ENCODE results near the gene CARHSP1.

- TF ChIP-seq EZH2phosphoT487 (IDR thresholded peaks at IDR 0.05; ENCODE audit: insufficient read depth, low read depth) (no peak), EZH2 (IDR thresholded peaks at IDR 0.05; ENCODE audit: insufficient read depth, poor library complexity, severe bottlenecking) (no peak)
Observed at GRCh38 chr16:8845699-8846298, 23.0 kb downstream of the CARHSP1 start.
